Activated CD8-positive, alpha-beta memory T cell treated with anti-CD3 and anti-CD28 coated beads, Interleukin-2, amount 10 ng/mL, durations not matched to agents 7 days and 5 days (primary cell): ENCODE data around the gene SLC43A3. TPM values are rescaled to one million over a fixed set of nuclear protein-coding genes. Genes with fewer than 3 reads are reported as not detected.

Experiments used
- ATAC-seq: fragments of 150-1000 bp; cut with Tn5 transposase; one replicate; pipeline ENCODE4 v1.10.0; 2021; ENCODE audit warnings: moderate library complexity
- CTCF ChIA-PET: fragments of 350-600 bp; sonication (Branson Sonifier 250); formaldehyde crosslinking; loops from one replicate; lab custom pipeline; 2021; ENCODE audit warnings: antibody characterized with exemption; lab: Charles Lee
- DNase-seq: peaks from one replicate; pipeline ENCODE4 v3.0.0-alpha.2; 2020
- H3K27ac Mint-ChIP-seq: one replicate; pipeline ENCODE4 v1.8.0; 2021; ENCODE audit warnings: mild to moderate bottlenecking, mixed read lengths
- H3K27me3 Mint-ChIP-seq: one replicate; pipeline ENCODE4 v1.8.0; 2021; ENCODE audit warnings: mixed read lengths
- H3K36me3 Mint-ChIP-seq: one replicate; pipeline ENCODE4 v1.8.0; 2021; ENCODE audit warnings: mild to moderate bottlenecking, mixed read lengths
- H3K4me1 Mint-ChIP-seq: one replicate; pipeline ENCODE4 v1.8.0; 2021; ENCODE audit warnings: mixed read lengths
- H3K4me3 Mint-ChIP-seq: one replicate; pipeline ENCODE4 v1.8.0; 2021; ENCODE audit warnings: mild to moderate bottlenecking, moderate library complexity, mixed read lengths
- H3K9me3 Mint-ChIP-seq: one replicate; pipeline ENCODE4 v1.8.0; 2022; ENCODE audit warnings: low read depth, mixed read lengths
- total RNA-seq, 2 experiments: library from RNA; stranded (reverse); gene quantifications; one replicate each; pipeline ENCODE4 v1.2.3, GENCODE V29; 2021

Gene SLC43A3
- total RNA-seq, 2 experiments from 2014 or later = 106 to 117 TPM

DNA sequence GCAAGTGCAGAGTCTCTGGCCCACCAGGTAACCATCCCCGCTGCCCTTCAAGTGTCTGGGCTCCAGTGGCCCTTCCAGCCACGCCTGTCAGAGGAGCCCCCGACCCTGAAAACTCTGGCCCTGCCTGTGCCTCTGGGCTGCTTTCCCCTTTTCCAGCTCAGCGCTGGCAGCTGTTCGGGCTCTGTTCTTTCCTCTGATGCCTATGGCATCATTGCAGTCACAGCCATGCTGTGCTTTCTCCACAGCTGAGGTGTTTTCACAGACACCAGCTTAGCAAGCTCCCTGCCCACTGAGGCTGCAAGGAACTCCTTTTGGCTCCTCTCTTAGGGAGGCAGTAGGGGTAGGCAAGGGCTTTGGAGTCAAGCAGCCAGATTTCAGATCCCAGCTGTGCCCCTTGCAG, 67.5 kb downstream of the SLC43A3 start:
- H3K27ac Mint-ChIP-seq = no peak overlapping the region
- H3K4me1 Mint-ChIP-seq = no peaks in the 10 kb centered on the region
- no peaks in the 10 kb centered on the region for H3K36me3 Mint-ChIP-seq
- no peaks in the 10 kb centered on the region for H3K9me3 Mint-ChIP-seq
- peaks cover 19% of the 10 kb centered on the region for H3K27me3 Mint-ChIP-seq
- CTCF ChIA-PET = interaction anchor here (0.8 to 1.7 kb wide), 2 partner anchors 10 to 48 kb away, joined by 3 to 4 read pairs; no protein-coding TSS in a partner anchor
- no peak for ATAC-seq
- no peak for DNase-seq
- no peak overlapping the region for H3K4me3 Mint-ChIP-seq

DNA sequence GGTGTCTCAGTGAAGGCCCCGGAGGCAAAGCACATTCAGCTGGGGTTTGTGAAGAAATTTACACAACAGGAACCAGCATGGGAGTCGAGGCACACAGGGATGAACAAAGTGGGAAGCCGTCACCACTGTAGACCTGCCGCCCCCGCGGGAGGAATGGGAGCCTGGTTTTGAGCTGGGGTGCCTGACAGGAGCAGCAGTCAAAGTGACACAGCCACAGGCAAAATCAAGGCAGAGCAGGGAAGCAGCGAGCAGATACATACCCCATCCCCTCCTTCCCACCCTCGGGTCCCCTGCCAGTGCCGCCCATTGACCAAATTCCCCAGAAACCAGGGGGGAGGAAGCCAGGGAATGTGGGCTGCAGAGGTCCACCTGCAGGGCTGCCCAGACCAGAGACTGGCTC, 67.9 kb downstream of the SLC43A3 start:
- no peaks in the 10 kb centered on the region for H3K4me1 Mint-ChIP-seq
- ATAC-seq = no peak
- DNase-seq = no peak
- no peaks in the 10 kb centered on the region for H3K36me3 Mint-ChIP-seq
- no peaks in the 10 kb centered on the region for H3K9me3 Mint-ChIP-seq
- no peak overlapping the region for H3K27ac Mint-ChIP-seq
- CTCF ChIA-PET = interaction anchor here (1.7 kb wide), 1 partner anchor 10 kb away, joined by 4 read pairs; no protein-coding TSS in a partner anchor
- peaks cover 23% of the 10 kb centered on the region for H3K27me3 Mint-ChIP-seq
- H3K4me3 Mint-ChIP-seq = no peak overlapping the region

DNA sequence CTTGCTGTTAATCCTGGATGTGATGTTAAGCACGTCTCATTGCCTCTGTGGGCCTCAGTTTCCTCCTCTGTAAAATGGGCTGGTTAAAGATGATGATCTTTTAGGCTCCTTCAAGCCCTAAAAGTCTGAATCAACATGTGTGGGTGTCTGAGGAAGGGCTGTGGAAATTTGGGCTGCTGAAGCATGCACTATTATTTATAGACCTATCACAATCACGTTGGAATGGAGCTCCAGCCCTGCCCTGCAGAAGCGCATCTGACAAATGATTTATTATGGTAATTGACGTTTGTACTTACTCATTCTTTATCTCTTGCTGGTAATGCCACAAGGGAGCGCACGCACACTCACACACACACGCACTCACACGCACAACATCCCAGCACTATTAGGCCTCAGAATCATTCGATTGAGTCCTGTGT, 68.4 kb downstream of the SLC43A3 start:
- H3K36me3 Mint-ChIP-seq = no peaks in the 10 kb centered on the region
- H3K4me3 Mint-ChIP-seq = no peak overlapping the region
- no peaks in the 10 kb centered on the region for H3K9me3 Mint-ChIP-seq
- no peak overlapping the region for H3K27ac Mint-ChIP-seq
- CTCF ChIA-PET = interaction anchor here (1.7 kb wide), 1 partner anchor 9 kb away, joined by 4 read pairs; no protein-coding TSS in a partner anchor
- H3K27me3 Mint-ChIP-seq = peaks cover 24% of the 10 kb centered on the region
- no peaks in the 10 kb centered on the region for H3K4me1 Mint-ChIP-seq
- DNase-seq (no peak), ATAC-seq (no peak)

DNA sequence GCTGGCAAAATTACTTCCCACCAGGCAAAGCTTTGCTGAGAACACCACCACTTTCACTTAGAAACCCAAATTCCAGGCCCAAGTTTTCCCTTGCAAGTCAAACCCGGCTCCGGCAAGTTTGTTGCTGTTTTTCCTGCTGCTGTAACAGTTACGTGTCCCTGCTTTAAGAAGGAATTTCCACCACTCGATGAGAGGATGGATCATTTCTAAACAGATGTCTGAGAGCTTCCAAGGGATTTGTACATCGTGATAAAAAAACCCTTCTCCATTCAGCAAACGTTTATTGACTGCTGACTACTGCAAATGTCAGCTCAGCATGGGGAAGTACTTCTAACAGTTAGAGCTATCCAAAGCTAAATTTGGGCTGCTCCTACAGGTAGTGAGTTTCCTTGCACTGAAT, 69.1 kb downstream of the SLC43A3 start:
- Mint-ChIP-seq H3K36me3 (no peaks in the 10 kb centered on the region), H3K4me3 (no peak overlapping the region), H3K4me1 (no peaks in the 10 kb centered on the region), H3K9me3 (no peaks in the 10 kb centered on the region), H3K27ac (no peak overlapping the region), H3K27me3 (peaks cover 26% of the 10 kb centered on the region)
- CTCF ChIA-PET = interaction anchor here (3.3 kb wide), 1 partner anchor 13 kb away, joined by 18 read pairs; no protein-coding TSS in a partner anchor
- DNase-seq (no peak), ATAC-seq (no peak)

DNA sequence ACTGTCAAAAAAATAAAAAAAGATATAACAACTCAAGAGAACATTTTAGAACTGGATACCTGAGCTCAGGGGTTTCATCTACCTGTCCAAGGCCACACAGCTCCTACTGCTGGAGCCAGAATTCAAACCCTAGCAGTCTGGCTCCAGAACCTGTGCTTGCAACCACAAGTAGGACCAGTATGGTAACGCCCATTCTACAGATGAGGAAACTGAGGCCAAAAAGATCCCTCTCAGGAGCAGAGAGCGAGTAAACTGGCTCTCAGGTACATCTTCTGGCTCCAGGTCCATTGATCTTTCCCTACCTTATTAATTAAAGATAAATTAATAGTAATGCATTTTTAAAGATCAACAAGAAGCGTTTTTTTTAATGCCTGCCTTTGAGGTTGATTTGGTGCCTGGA, 69.6 kb downstream of the SLC43A3 start:
- CTCF ChIA-PET = interaction anchor here (3.3 kb wide), 1 partner anchor 12 kb away, joined by 18 read pairs; no protein-coding TSS in a partner anchor
- Mint-ChIP-seq H3K36me3 (no peaks in the 10 kb centered on the region), H3K4me3 (no peak overlapping the region), H3K9me3 (no peaks in the 10 kb centered on the region), H3K27me3 (peaks cover 26% of the 10 kb centered on the region), H3K4me1 (no peaks in the 10 kb centered on the region), H3K27ac (no peak overlapping the region)
- DNase-seq (no peak), ATAC-seq (no peak)

Other genes with a start within 250 kb of the SLC43A3 start
- not detected for gene LRRC55, start 245.2 kb downstream of the SLC43A3 start, total RNA-seq
- not detected for gene APLNR, start 189.9 kb downstream of the SLC43A3 start, total RNA-seq
- gene TNKS1BP1, start 102.2 kb downstream of the SLC43A3 start, total RNA-seq = 1 to 10 TPM; 4.4 to 5.8 TPM
- gene SSRP1, start 91.2 kb downstream of the SLC43A3 start, total RNA-seq = 100 to 1,000 TPM; 158 to 196 TPM
- gene P2RX3, start 88.8 kb downstream of the SLC43A3 start, total RNA-seq = not detected
- gene PRG3, start 46.0 kb downstream of the SLC43A3 start, total RNA-seq = not detected
- gene PRG2, start 36.5 kb downstream of the SLC43A3 start, total RNA-seq = under 1 TPM; 0.59 to 0.79 TPM
- not detected for gene RTN4RL2, start 33.4 kb upstream of the SLC43A3 start, total RNA-seq
- 10 to 100 TPM; 24.6 to 25.8 TPM for gene SLC43A1, start 88.6 kb upstream of the SLC43A3 start, total RNA-seq
- 10 to 100 TPM; 74.5 to 92.9 TPM for gene TIMM10, start 103.6 kb upstream of the SLC43A3 start, total RNA-seq
- not detected for gene SMTNL1, start 110.5 kb upstream of the SLC43A3 start, total RNA-seq
- 100 to 1,000 TPM; 245 to 317 TPM for gene UBE2L6, start 140.6 kb upstream of the SLC43A3 start, total RNA-seq
- gene SERPING1, start 170.6 kb upstream of the SLC43A3 start, total RNA-seq = not detected
- 1 to 10 TPM in 1 of 2 experiments, under 1 TPM in 1; 0.42 to 1.0 TPM for gene YPEL4, start 222.8 kb upstream of the SLC43A3 start, total RNA-seq
- gene CLP1, start 230.6 kb upstream of the SLC43A3 start, total RNA-seq = 10 to 100 TPM; 15.7 to 22.6 TPM
- 10 to 100 TPM; 74.5 to 75.9 TPM for gene ZDHHC5, start 241.0 kb upstream of the SLC43A3 start, total RNA-seq